Measurements from ENCODE around the gene SEMG2. TPM values are rescaled to one million over a fixed set of nuclear protein-coding genes. Genes with fewer than 3 reads are reported as not detected.

Gene SEMG2
- total RNA-seq, 1 donor from 2014 or later = not detected

GRCh38 chr20:45218124-45218523, 3.0 kb upstream of the SEMG2 start:
- no peak for TF ChIP-seq CTCF (IDR thresholded peaks at IDR 0.05; ENCODE audit: insufficient read depth, low read length, poor library complexity, severe bottlenecking)
- no peak for DNase-seq (ENCODE audit: low read depth)
- Histone ChIP-seq H3K4me3 (ENCODE audit: low read depth, low read length) (no peak overlapping the region), H3K36me3 (ENCODE audit: control insufficient read depth, insufficient read depth, low read length) (no peaks in the 10 kb centered on the region), H3K27me3 (ENCODE audit: control insufficient read depth, insufficient read depth, low read length) (no peaks in the 10 kb centered on the region)

- no peak for DNase-seq (ENCODE audit: low read depth)
- Histone ChIP-seq H3K4me3 (ENCODE audit: low read depth, low read length) (no peak overlapping the region), H3K27me3 (ENCODE audit: control insufficient read depth, insufficient read depth, low read length) (no peaks in the 10 kb centered on the region), H3K36me3 (ENCODE audit: control insufficient read depth, insufficient read depth, low read length) (no peaks in the 10 kb centered on the region)
- no peak for TF ChIP-seq CTCF (IDR thresholded peaks at IDR 0.05; ENCODE audit: insufficient read depth, low read length, poor library complexity, severe bottlenecking)
These were observed 2.5 kb upstream of the SEMG2 start for GRCh38 chr20:45218636-45219035.

- H3K4me3 ChIP-seq (ENCODE audit: low read depth, low read length) = no peak overlapping the region
- no peaks in the 10 kb centered on the region for H3K36me3 ChIP-seq (ENCODE audit: control insufficient read depth, insufficient read depth, low read length)
- TF ChIP-seq CTCF (IDR thresholded peaks at IDR 0.05; ENCODE audit: insufficient read depth, low read length, poor library complexity, severe bottlenecking) = no peak
- DNase-seq (ENCODE audit: low read depth) = no peak
- peaks cover 2% of the 10 kb centered on the region for H3K27me3 ChIP-seq (ENCODE audit: control insufficient read depth, insufficient read depth, low read length)
These were observed 2.0 kb downstream of the SEMG2 start for GRCh38 chr20:45223136-45223535.

GRCh38 chr20:45226287-45226686, 5.1 kb downstream of the SEMG2 start:
- DNase-seq (ENCODE audit: low read depth) = no peak
- H3K27me3 ChIP-seq (ENCODE audit: control insufficient read depth, insufficient read depth, low read length) = peaks cover 2% of the 10 kb centered on the region
- TF ChIP-seq CTCF (IDR thresholded peaks at IDR 0.05; ENCODE audit: insufficient read depth, low read length, poor library complexity, severe bottlenecking) = no peak

GRCh38 chr20:45229264-45230056, 8.3 kb downstream of the SEMG2 start:
- H3K36me3 ChIP-seq (ENCODE audit: control insufficient read depth, insufficient read depth, low read length) = no peaks in the 10 kb centered on the region
- peaks cover 2% of the 10 kb centered on the region for H3K27me3 ChIP-seq (ENCODE audit: control insufficient read depth, insufficient read depth, low read length)
- no peak overlapping the region for H3K4me3 ChIP-seq (ENCODE audit: low read depth, low read length)
- TF ChIP-seq CTCF (IDR thresholded peaks at IDR 0.05; ENCODE audit: insufficient read depth, low read length, poor library complexity, severe bottlenecking) = peak; percentile 68
- DNase-seq (ENCODE audit: low read depth) = no peak

More at GRCh38 chr20:45226287-45226686, 5.1 kb downstream of the SEMG2 start:
- no peak overlapping the region for H3K4me3 ChIP-seq (ENCODE audit: low read depth, low read length)
- no peaks in the 10 kb centered on the region for H3K36me3 ChIP-seq (ENCODE audit: control insufficient read depth, insufficient read depth, low read length)

GRCh38 chr20:45230631-45231030, 9.5 kb downstream of the SEMG2 start:
- no peaks in the 10 kb centered on the region for H3K27me3 ChIP-seq (ENCODE audit: control insufficient read depth, insufficient read depth, low read length)
- no peak for TF ChIP-seq CTCF (IDR thresholded peaks at IDR 0.05; ENCODE audit: insufficient read depth, low read length, poor library complexity, severe bottlenecking)
- H3K4me3 ChIP-seq (ENCODE audit: low read depth, low read length) = no peak overlapping the region
- H3K36me3 ChIP-seq (ENCODE audit: control insufficient read depth, insufficient read depth, low read length) = no peaks in the 10 kb centered on the region
- no peak for DNase-seq (ENCODE audit: low read depth)

Data from kidney epithelial cell (primary cell).